Calu3 (cell line): Measurements from ENCODE around the gene SPTB. TPM values are rescaled to one million over a fixed set of nuclear protein-coding genes. Genes with fewer than 3 reads are reported as not detected.

Experiments used
- BruUV-seq: library from RNA; stranded (reverse); fragments of 400-500 nt; replicated peaks from 2 replicates; lab custom pipeline; 2021; lab: Mats Ljungman, UMichigan
- CTCF ChIA-PET: fragments of 300-600 bp; sonication (Branson Sonifier 250); formaldehyde crosslinking; loops from one replicate; lab custom pipeline; 2022; ENCODE audit warnings: antibody characterized with exemption; lab: Charles Lee
- DNase-seq: peaks from one replicate; pipeline ENCODE4 v3.0.0; 2022
- H3K27ac Mint-ChIP-seq: one replicate; pipeline ENCODE4 v1.8.0; 2022; ENCODE audit warnings: mixed read lengths; ENCODE audit not compliant: unreplicated experiment
- H3K27me3 Mint-ChIP-seq: one replicate; pipeline ENCODE4 v1.8.0; 2022; ENCODE audit warnings: mixed read lengths; ENCODE audit not compliant: unreplicated experiment
- H3K36me3 Mint-ChIP-seq: one replicate; pipeline ENCODE4 v1.8.0; 2022; ENCODE audit warnings: mild to moderate bottlenecking, moderate library complexity, mixed read lengths; ENCODE audit not compliant: insufficient read depth, unreplicated experiment
- H3K4me1 Mint-ChIP-seq: one replicate; pipeline ENCODE4 v1.8.0; 2022; ENCODE audit warnings: mild to moderate bottlenecking, low read depth, mixed read lengths; ENCODE audit not compliant: unreplicated experiment
- H3K4me3 Mint-ChIP-seq: one replicate; pipeline ENCODE4 v1.8.0; 2022; ENCODE audit warnings: mild to moderate bottlenecking, low read depth, moderate library complexity, mixed read lengths; ENCODE audit not compliant: unreplicated experiment
- H3K9me3 Mint-ChIP-seq: one replicate; pipeline ENCODE4 v1.8.0; 2022; ENCODE audit warnings: low read depth, mixed read lengths; ENCODE audit not compliant: unreplicated experiment
- CTCF ChIP-seq: fragments of 200-600 bp; IDR thresholded peaks from one replicate; pipeline ENCODE4 v1.8.0; 2022; ENCODE audit warnings: antibody characterized with exemption; ENCODE audit not compliant: unreplicated experiment
- intact Hi-C: fragments of 100-400 bp; cut with micrococcal nuclease; formaldehyde crosslinking; loops from one replicate; pipeline ENCODE4 v1.10.0; 2022; ENCODE audit not compliant: unreplicated experiment
- total RNA-seq: library from RNA; stranded (reverse); gene quantifications from 2 replicates; pipeline ENCODE4 v1.2.3, GENCODE V29; 2022

Gene SPTB
- total RNA-seq, 1 experiment from 2014 or later = not detected

- no peak for TF ChIP-seq CTCF
- intact Hi-C loops = no loop called here
- Mint-ChIP-seq H3K27ac (no peak overlapping the region), H3K4me3 (no peak overlapping the region), H3K4me1 (peaks cover 8% of the 10 kb centered on the region), H3K27me3 (peaks cover 58% of the 10 kb centered on the region), H3K36me3 (peaks cover 5% of the 10 kb centered on the region), H3K9me3 (no peaks in the 10 kb centered on the region)
- BruUV-seq = no TSS peak
- no peak for DNase-seq
- CTCF ChIA-PET = interaction anchor here (1.5 kb wide), 1 partner anchor 84 kb away, joined by 3 read pairs; no protein-coding TSS in a partner anchor
Observed at GRCh38 chr14:64826845-64827244, 52.9 kb downstream of the SPTB start.

- Mint-ChIP-seq H3K4me3 (no peak overlapping the region), H3K9me3 (no peaks in the 10 kb centered on the region), H3K27ac (no peak overlapping the region), H3K27me3 (peaks cover 63% of the 10 kb centered on the region), H3K4me1 (peaks cover 8% of the 10 kb centered on the region), H3K36me3 (peaks cover 5% of the 10 kb centered on the region)
- no peak for TF ChIP-seq CTCF
- no peak for DNase-seq
- CTCF ChIA-PET = interaction anchor here (1.5 kb wide), 1 partner anchor 84 kb away, joined by 3 read pairs; no protein-coding TSS in a partner anchor
- BruUV-seq = no TSS peak
- intact Hi-C loops = no loop called here
Observed at GRCh38 chr14:64826333-64826732, 53.4 kb downstream of the SPTB start.

GRCh38 chr14:64825509-64825908 lies 54.2 kb downstream of the SPTB start:
- no peak overlapping the region for H3K4me3 Mint-ChIP-seq
- no peak overlapping the region for H3K27ac Mint-ChIP-seq
- intact Hi-C loops = no loop called here
- TF ChIP-seq CTCF = no peak
- H3K4me1 Mint-ChIP-seq = peaks cover 8% of the 10 kb centered on the region
- no TSS peak for BruUV-seq
- CTCF ChIA-PET = interaction anchor here (1.5 kb wide), 1 partner anchor 85 kb away, joined by 3 read pairs; no protein-coding TSS in a partner anchor
- peaks cover 5% of the 10 kb centered on the region for H3K36me3 Mint-ChIP-seq
- DNase-seq = no peak
- H3K27me3 Mint-ChIP-seq = peaks cover 71% of the 10 kb centered on the region
- no peaks in the 10 kb centered on the region for H3K9me3 Mint-ChIP-seq

- CTCF ChIA-PET = no interaction called here
- intact Hi-C loops = no loop called here
- Mint-ChIP-seq H3K36me3 (peaks cover 5% of the 10 kb centered on the region), H3K27me3 (peaks cover 76% of the 10 kb centered on the region), H3K4me1 (peaks cover 8% of the 10 kb centered on the region), H3K27ac (no peak overlapping the region), H3K9me3 (no peaks in the 10 kb centered on the region), H3K4me3 (no peak overlapping the region)
- DNase-seq = no peak
- no peak for TF ChIP-seq CTCF
- no TSS peak for BruUV-seq
Observed at GRCh38 chr14:64825006-64825405, 54.7 kb downstream of the SPTB start.
